Mucosa of stomach (tissue), 1 donor: Measurements from ENCODE around the gene AQP1.

Experiments used
- H3K27me3 ChIP-seq: one replicate; pipeline ENCODE4 v1.7.0; 2013; ENCODE audit warnings: mild to moderate bottlenecking, low read length; ENCODE audit not compliant: control insufficient read depth, insufficient read depth
- H3K36me3 ChIP-seq: one replicate; pipeline ENCODE4 v1.7.0; 2013; ENCODE audit warnings: low read length; ENCODE audit not compliant: control insufficient read depth, insufficient read depth
- H3K4me1 ChIP-seq: one replicate; pipeline ENCODE4 v1.7.0; 2013; ENCODE audit warnings: mild to moderate bottlenecking, low read length; ENCODE audit not compliant: control insufficient read depth, insufficient read depth
- H3K4me3 ChIP-seq: one replicate; pipeline ENCODE4 v1.7.0; 2013; ENCODE audit warnings: low read length
- H3K9ac ChIP-seq: one replicate; pipeline ENCODE4 v1.7.0; 2013; ENCODE audit warnings: mild to moderate bottlenecking, low read length, moderate library complexity
- H3K9me3 ChIP-seq: one replicate; pipeline ENCODE4 v1.7.0; 2013; ENCODE audit warnings: mild to moderate bottlenecking, low read length, moderate library complexity; ENCODE audit not compliant: control insufficient read depth
- donor health status: Pancreatic carcinoma.

Gene AQP1

DNA sequence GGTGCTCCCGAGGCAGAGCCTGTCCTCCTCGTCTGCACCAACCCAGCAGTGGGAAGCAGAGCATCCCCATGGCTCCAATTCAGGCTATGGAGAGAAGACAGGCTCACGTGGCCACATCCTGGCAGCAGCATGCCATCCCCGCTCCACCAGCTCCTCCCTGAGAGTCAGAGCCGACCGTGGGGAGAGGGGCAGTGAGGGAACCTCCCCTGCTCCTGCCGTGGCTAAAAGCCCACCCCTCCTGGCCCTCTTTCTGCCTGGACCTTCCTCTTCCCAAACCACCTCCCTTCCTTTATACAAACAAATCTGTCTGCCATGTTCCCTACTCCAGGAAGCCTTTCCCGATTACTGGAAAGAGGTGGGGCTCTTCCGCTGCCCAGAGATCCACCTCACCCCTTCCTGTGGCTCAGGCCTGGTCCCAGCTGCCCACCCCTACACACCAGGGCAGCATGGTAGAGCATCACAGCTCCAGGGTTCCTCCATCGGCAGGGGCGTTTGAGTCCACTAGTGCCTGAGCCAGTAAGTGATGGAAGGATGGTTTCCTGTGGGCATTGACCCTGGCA lies 10.8 kb upstream of the AQP1 start:
- Histone ChIP-seq H3K4me1 (peaks cover 28% of the 10 kb centered on the region), H3K9me3 (no peaks in the 10 kb centered on the region), H3K4me3 (no peak overlapping the region), H3K36me3 (no peaks in the 10 kb centered on the region), H3K9ac (no peak overlapping the region), H3K27me3 (no peaks in the 10 kb centered on the region)

DNA sequence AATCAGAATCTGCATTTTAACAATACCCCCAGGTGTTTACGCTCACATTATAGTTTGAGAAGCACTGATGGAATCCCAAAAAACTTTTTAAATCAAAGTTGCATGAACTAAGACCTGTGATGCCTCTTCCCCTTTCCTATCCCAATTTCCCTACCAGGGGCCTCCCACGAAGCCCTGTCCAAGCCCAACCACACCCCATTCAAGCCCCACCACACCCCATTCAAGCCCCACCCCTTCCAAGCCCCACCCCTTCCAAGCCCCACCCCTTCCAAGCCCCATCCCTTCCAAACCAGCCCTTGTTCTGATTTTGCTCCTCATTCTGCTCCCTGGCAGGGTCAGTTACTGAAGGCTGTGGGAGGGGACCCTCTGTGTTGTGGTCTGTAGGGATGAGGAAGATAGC lies 9.8 kb upstream of the AQP1 start:
- Histone ChIP-seq H3K27me3 (no peaks in the 10 kb centered on the region), H3K9me3 (no peaks in the 10 kb centered on the region), H3K36me3 (no peaks in the 10 kb centered on the region), H3K4me3 (no peak overlapping the region), H3K9ac (no peak overlapping the region), H3K4me1 (peaks cover 24% of the 10 kb centered on the region)

DNA sequence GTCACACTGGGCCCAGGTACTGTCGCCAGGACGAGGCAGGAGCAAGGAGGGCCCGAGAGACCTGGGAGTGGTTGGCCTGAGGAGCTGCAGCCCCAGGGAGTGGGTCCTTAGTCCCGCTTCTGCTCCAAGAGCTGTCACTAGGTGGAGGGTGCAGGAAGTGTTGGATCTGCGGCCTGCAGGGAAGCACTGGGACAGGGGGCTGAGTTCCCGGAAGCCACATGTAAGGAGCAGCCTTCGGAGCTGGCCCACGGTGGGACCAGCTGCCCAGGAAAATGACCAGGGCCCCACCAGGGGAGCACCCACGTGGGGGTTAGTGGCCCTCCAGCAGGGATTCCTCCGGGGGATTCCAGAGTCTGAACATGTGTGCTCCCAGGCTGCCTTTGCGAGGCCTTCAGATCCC lies 9.2 kb upstream of the AQP1 start:
- Histone ChIP-seq H3K4me1 (peaks cover 18% of the 10 kb centered on the region), H3K27me3 (no peaks in the 10 kb centered on the region), H3K9me3 (no peaks in the 10 kb centered on the region), H3K4me3 (no peak overlapping the region), H3K36me3 (no peaks in the 10 kb centered on the region), H3K9ac (no peak overlapping the region)

DNA sequence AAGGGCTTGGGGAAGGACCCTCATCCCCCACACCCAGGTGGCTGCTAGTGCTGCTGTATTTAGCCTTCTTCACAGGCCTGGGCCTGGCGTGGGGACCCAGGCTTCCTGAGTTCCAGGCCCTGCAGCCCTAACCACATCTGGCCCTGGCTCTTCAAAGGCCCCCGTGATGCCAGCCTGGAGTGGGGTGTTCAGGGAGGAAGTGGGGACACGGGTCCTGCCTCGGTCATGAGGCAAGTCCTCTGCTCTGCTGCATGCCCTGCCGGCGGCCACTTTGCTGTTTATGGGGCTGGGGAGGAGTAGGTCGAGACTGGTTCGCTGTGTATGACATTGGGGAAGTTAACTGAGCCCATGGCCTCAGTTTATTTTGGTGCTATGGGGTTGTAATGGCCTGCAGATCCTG lies 8.5 kb upstream of the AQP1 start:
- Histone ChIP-seq H3K27me3 (no peaks in the 10 kb centered on the region), H3K4me1 (peaks cover 13% of the 10 kb centered on the region), H3K9ac (no peak overlapping the region), H3K36me3 (no peaks in the 10 kb centered on the region), H3K4me3 (no peak overlapping the region), H3K9me3 (no peaks in the 10 kb centered on the region)

DNA sequence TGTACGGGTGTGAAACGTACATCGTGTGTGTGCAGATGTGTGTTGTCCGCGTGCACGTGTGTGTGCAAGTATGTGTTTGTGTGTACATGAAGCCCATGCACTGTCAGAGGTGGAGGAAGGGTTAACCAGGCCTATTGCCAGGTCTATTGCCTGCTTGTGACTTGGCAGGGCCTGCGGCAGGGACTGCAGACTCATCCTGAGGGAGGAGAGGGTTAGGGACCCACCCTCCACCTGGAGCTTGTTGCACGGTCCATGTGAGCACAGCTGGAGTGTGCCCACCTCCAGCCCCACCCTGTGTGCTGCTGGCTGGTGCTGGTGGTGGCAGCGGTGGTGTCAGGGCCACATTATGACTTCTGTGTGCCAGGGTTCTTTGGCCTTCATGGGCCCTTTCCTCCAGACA lies 7.1 kb upstream of the AQP1 start:
- no peaks in the 10 kb centered on the region for H3K27me3 ChIP-seq

DNA sequence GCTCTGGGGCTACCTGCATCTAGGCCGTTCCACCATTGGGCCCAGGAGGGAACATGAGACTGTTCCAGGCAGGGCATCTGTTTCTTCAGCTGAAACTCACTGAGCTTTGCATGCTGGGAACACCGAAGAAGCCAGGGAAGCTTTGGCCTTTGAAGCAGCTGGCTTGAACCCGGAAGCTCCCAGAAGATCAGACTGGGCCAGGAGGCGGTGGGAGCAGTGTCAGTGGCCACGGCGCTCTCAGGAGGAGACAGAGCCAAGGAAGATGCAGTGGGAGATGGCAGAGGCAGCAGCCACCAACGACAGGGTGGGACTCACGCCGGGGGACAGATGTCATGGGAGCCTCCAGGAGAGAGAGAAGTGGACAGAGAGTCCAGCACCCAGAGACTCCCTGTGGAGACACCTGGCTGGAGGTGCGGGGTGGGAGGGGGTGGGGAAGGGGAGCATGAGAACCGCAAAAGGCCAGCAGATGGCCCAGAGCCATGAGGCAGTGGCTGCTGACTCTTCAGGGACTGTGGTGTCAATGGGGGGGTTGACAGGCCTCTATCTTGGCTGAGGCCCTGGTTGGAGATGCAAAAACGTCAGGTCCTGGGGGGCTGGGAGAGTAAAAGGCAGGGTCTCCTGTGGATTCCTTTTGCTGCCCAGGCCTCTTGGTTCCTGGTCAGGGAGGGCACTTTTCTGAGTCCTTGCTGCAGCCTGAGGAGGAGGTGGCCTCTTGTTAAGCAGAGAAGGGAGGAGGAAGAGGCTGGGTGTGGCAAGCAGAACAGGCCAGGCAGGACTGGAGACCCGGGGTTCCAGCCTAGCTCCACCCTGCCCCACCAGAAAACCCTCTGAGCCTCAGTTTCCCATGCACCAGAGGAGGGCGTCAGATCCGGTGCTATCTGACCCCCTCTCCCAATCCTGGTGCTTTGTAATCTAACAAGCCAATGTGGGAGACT lies 6.3 kb upstream of the AQP1 start:
- Histone ChIP-seq H3K9ac (peak overlapping the region; percentile 15), H3K9me3 (no peaks in the 10 kb centered on the region), H3K4me3 (no peak overlapping the region), H3K27me3 (no peaks in the 10 kb centered on the region), H3K36me3 (no peaks in the 10 kb centered on the region), H3K4me1 (peaks cover 15% of the 10 kb centered on the region)

More for the DNA sequence above, 7.1 kb upstream of the AQP1 start:
- H3K9ac ChIP-seq = no peak overlapping the region
- H3K36me3 ChIP-seq = no peaks in the 10 kb centered on the region
- H3K4me3 ChIP-seq = no peak overlapping the region
- peaks cover 13% of the 10 kb centered on the region for H3K4me1 ChIP-seq
- no peaks in the 10 kb centered on the region for H3K9me3 ChIP-seq

DNA sequence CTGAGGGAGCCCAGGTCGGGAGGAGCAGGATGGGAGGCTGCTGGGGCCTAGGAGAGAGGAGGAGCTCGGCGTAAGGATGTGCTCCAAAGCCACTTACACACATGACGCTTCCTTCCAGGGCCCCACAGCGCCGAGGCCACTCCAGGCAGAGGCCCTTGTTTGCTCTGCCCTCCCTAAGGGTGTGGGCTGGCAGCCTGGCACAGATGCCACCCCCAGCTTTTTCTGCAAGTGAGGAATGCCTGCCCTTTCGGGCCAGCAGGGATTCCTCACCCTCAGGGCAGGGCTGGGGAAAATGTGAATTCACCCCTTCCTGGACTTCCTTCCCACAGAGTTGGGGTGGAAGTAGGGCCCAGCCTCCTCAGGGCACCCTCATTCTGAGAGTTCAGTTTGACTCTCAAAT lies 5.6 kb upstream of the AQP1 start:
- Histone ChIP-seq H3K36me3 (no peaks in the 10 kb centered on the region), H3K9ac (peak overlapping the region; percentile 15), H3K9me3 (no peaks in the 10 kb centered on the region), H3K4me1 (peaks cover 22% of the 10 kb centered on the region), H3K4me3 (no peak overlapping the region), H3K27me3 (no peaks in the 10 kb centered on the region)

DNA sequence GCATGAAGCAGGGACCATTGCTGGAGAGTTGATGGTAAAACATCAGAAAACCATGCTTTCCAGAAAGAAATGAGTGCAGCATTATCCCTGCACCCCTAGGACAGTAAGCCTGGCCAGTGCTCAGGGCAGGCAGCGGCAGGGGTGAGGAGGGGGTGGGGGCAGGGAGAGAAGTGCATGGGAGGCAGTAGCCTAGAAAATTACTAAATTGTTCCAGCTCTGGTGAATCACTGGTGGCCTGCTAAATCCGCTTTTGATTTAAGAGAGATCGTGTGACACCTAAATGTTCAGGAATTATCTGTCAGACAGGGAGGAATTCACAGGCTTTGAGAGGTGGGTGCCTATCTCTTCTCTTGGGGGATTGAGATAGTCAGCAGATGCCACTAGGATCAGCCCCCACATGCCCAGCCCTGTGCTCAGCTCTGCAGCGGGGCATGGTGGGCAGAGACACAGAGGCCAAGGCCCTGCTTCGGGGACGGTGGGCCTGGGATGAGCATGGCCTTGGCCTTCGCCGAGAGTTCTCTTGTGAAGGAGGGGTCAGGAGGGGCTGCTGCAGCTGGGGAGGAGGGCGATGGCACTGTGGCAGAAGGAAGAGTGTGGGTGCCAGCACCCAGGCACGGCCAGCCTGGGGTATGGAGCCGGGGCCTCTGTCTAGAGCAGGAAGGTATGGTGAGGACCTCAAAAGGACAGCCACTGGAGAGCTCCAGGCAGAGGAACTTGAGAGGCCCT lies 5.0 kb upstream of the AQP1 start:
- H3K9me3 ChIP-seq = no peaks in the 10 kb centered on the region
- no peaks in the 10 kb centered on the region for H3K27me3 ChIP-seq
- H3K9ac ChIP-seq = peak overlapping the region; percentile 15
- no peaks in the 10 kb centered on the region for H3K36me3 ChIP-seq
- H3K4me1 ChIP-seq = peaks cover 22% of the 10 kb centered on the region
- no peak overlapping the region for H3K4me3 ChIP-seq

DNA sequence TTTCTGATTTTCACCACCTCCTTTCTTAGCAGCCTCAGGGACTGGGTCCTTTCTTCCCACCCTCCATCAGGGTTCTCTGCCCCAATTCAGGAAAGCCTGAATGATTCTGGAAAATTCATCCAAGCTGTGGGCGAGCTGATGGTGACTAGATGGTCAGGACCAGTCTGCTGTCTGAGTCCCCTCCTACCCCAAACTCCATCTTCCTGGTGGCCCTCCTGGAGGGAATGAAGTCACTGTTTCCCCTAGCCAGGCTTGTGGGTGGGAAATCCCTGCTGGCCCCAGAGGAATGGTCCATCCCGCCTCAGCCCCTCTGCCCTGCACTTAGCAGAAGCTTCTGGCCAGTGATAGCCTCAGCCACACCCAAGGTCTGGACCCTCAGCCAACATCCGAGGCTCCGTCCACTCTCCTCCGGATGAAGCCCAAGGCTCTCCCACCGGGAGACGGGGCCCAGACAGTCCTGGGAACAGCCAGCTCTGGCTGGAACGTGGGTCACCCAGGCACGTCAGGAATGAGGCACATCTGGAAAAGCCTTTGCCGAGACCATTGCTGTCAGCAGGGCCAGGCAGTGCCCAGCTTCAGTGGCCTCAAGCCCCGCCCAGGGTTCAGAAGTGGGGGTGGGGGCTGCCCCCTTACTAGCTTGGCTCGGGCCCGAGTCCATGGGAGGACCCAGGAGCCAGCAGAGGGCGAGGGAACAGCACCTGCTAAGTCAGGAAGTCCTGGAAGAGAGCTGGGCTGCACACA lies 4.0 kb upstream of the AQP1 start:
- H3K9ac ChIP-seq = no peak overlapping the region

DNA sequence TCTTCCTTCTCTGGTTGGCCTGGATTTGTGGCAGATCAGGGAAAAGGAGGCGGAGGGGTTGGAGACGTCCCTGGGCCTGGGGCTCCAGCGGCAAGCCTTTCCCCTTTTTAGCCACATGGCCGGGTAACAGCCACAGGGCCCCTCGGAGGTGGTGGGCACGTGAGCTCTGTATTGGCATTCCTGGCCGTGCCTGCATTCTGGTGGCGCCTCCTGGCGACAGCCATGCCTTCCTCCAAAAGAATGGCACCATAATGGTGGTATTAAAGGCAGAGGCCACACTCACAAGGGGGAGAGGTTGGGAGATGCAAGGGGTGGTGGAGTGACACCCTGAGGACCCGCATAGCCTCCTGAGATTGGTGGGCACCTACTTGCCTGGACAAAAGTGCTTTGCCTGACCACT lies 3.0 kb upstream of the AQP1 start:
- H3K9me3 ChIP-seq = no peaks in the 10 kb centered on the region
- no peak overlapping the region for H3K9ac ChIP-seq
- no peaks in the 10 kb centered on the region for H3K36me3 ChIP-seq
- H3K27me3 ChIP-seq = no peaks in the 10 kb centered on the region
- no peak overlapping the region for H3K4me3 ChIP-seq
- peaks cover 22% of the 10 kb centered on the region for H3K4me1 ChIP-seq

More for the DNA sequence above, 4.0 kb upstream of the AQP1 start:
- H3K36me3 ChIP-seq = no peaks in the 10 kb centered on the region
- H3K27me3 ChIP-seq = no peaks in the 10 kb centered on the region
- no peaks in the 10 kb centered on the region for H3K9me3 ChIP-seq
- H3K4me3 ChIP-seq = no peak overlapping the region
- H3K4me1 ChIP-seq = peaks cover 22% of the 10 kb centered on the region

DNA sequence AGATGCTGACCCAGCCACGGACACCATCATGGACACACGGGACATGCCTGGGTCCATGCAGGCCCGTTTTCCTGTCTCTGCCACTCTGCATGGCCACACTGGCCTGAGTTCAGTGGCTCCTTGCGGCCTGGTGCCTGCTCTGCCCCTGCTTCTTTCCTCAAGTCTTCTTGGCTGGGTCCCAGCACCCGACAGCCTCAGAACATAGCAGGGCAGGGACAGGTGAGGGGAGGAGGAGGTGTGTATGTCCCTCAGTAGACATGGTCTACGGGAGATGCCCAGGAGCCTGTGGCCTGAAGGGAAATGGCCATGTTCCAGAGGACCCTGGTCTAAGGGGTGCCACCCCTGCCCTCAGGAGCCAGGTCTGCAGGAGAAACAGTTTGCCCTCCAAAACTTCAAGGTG lies 2.2 kb upstream of the AQP1 start:
- peaks cover 25% of the 10 kb centered on the region for H3K4me1 ChIP-seq
- H3K27me3 ChIP-seq = no peaks in the 10 kb centered on the region
- H3K9ac ChIP-seq = no peak overlapping the region
- no peaks in the 10 kb centered on the region for H3K9me3 ChIP-seq
- no peak overlapping the region for H3K4me3 ChIP-seq
- H3K36me3 ChIP-seq = no peaks in the 10 kb centered on the region
